OCI-LY1 (cell line): ENCODE data around the gene SHF.

ENCODE experiments used
- CTCF ChIP-seq: fragments of 200-600 bp; sonication (generic), shearing (Covaris generic); IDR thresholded peaks from 2 replicates; pipeline ENCODE4 v1.5.1; 2017; ENCODE audit warnings: mild to moderate bottlenecking, antibody characterized with exemption, low read length, moderate library complexity, mixed read lengths
- EZH2 ChIP-seq: fragments of 200-600 bp; sonication (generic), shearing (Covaris generic); IDR thresholded peaks from 2 replicates; pipeline ENCODE4 v1.8.0; 2017; ENCODE audit warnings: borderline replicate concordance, mixed run types, mild to moderate bottlenecking, antibody characterized with exemption, low read length, moderate library complexity, mixed read lengths

GRCh38 chr15:45182996-45183395, 4.8 kb downstream of the SHF start:
- TF ChIP-seq CTCF (no peak), EZH2 (no peak)
